HCEC 1CT (cell line): ENCODE measurements around the gene ARL14EP.

Experiments
- DNase-seq: peaks from one replicate; pipeline ENCODE4 v3.0.0-alpha.2; 2017

The ARL14EP gene

DNA sequence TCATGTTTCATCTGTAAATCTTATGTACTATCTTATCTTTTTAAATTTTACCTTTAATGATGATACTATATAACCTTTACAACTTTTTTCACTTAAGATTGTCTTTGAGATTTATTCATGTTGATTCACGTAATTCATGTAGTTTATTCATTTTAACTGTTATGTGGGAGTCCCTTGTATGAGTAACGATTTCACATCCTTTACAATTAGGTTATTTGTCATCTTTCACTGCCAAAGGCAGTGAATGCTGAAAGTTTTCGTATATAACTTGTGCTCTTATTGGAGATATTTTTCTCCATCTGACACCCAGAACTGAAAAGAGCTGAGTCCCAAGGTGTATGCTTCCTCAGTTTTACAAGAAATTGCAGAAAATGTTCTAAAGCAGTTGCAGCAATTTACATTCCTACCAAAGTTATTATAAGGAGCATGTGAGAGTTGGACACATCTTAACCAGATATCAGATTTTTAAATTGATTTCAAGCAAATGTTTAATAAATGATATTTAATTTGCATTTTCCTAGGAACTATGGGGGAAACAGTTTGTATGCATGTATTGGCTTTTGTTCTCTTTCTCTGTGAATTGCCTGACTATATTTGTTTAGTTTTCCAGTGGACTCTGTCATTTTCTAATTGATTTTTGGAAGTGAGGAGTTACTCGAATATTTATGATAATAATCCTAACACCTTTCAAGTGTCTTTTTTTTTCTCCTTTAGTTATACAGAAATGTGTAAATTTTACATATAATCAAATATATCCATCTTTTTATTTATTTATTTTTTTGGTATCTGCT, 6.4 kb downstream of the ARL14EP start:
- no peak for DNase-seq

GRCh38 chr11:30333405-30333804, 10.5 kb downstream of the ARL14EP start:
- DNase-seq: no peak

- no peak for DNase-seq
Measured at GRCh38 chr11:30342736-30343166, 19.8 kb downstream of the ARL14EP start.

- no peak for DNase-seq
Measured at GRCh38 chr11:30344085-30344484, 21.2 kb downstream of the ARL14EP start.

DNA sequence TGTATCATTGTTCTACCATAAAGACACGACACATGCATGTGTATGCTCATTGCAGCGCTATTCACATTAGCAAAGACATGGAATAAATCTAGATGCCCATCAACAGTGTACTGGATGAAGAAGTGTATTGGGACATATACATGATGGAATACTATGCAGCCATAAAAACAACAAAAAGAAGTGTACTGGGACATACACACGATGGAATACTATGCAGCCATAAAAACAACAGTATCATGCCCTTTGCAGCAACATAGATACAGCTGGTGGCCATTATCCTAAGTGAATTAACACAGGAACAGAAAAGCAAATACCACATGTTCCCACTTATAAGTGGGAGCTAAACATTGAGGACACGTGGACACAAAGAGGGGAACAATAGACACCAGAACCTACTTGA, 22.7 kb downstream of the ARL14EP start:
- DNase-seq: no peak

GRCh38 chr11:30346068-30346688, 23.3 kb downstream of the ARL14EP start:
- peak; percentile 23 for DNase-seq

DNA sequence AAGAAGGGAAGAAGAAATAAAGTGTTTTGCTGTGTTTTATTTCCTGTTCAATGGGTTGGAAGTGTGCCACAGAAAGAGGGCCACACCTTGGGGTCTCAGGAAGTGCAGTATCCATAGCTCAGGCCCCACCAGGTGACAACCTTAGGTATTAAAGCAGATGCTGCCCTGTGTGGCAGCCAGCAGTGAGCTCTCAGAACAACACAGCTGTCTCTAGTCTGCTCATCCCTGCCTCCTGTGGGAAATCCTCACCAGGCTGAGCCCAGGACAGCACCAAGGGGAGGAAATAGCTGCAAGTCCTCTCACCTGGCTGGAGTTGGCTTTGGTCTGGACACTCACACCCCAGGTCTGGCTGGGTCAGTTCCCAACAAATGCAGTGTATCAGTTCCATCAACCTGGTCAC, 25.1 kb downstream of the ARL14EP start:
- no peak for DNase-seq

DNA sequence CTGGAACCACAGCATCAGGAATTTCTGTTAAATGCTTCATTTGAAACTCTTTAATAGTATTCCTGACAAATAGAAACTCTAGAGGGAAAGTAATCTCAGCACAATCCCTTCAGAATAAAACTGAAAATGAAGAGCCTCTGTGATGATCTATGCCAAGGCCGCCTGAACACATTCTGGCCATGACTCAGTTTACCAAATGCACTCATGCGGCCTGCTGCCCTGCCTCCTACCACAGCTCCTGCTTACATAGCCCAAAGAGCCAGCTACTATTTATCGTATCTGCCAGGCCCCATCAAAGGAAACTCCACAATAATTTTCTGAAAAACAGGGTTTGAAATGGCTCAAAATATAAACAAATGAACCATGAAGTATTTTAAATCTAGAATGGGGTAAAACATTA, 27.0 kb downstream of the ARL14EP start:
- DNase-seq: no peak

GRCh38 chr11:30350384-30350783, 27.5 kb downstream of the ARL14EP start:
- DNase-seq: no peak

- no peak for DNase-seq
Measured at GRCh38 chr11:30351061-30351460, 28.2 kb downstream of the ARL14EP start.

DNA sequence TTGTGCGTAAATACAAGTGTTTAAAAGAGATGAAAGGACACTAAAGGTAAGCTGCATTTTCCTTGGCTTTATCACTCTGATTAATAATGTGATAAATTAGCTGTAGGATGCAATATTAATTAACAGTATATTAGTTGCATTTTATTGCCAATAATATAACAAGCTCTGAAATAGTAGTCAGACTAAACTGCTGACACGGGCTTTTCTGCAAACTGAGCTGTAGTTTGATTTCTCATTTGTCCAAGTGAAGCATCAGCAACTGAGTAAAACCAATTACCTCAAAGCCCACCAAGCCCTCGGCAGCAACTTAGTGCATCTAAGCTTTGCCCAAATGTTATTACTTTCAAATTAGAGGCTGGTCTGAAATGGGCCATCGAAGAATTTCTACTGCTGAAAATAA, 33.5 kb downstream of the ARL14EP start:
- no peak for DNase-seq

GRCh38 chr11:30357872-30358271, 35.0 kb downstream of the ARL14EP start:
- no peak for DNase-seq

DNA sequence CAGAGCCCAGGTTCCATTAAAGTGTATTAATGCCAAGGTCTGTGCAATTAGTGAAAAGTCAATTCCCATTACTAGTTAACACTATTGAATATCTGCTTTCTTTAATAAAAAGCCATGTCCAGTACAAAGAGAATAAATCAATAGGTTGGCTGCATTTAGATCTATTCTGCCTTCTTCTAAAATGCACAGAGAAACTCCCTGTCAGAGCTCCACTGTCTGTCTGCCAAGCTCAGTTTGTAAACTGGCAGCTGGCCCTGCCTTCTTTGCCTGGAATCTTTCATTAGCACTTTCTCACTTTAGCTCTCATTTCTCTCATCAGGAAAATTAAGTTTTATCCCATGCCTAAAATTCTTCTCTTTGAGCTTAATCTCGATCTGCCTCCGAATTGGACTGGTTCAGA, 35.6 kb downstream of the ARL14EP start:
- DNase-seq: no peak

- DNase-seq: no peak
Measured at GRCh38 chr11:30360741-30361140, 37.8 kb downstream of the ARL14EP start.

GRCh38 chr11:30364139-30364836, 41.4 kb downstream of the ARL14EP start:
- no peak for DNase-seq

GRCh38 chr11:30364837-30365482, 42.1 kb downstream of the ARL14EP start:
- no peak for DNase-seq

GRCh38 chr11:30365793-30366517, 43.1 kb downstream of the ARL14EP start:
- no peak for DNase-seq

- DNase-seq: no peak
Measured at GRCh38 chr11:30368394-30368793, 45.5 kb downstream of the ARL14EP start.

DNA sequence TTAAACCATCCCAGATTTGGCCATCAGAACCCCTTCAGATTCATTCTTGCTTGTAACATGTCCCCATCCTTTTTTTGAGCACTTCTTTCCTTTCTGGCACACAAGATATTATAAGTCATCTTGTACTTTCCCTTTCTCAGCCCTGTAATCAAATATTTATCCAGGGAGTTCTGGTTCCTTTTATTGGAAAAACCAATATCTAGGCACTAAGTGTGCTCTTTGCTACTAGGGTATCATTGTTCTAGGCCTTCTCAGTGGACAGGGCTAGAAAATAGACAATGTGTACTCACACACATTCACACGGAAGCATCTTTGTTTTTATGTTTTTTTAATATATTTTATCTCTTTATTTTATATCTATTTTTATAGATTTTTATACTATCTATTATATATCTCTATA, 47.3 kb downstream of the ARL14EP start:
- no peak for DNase-seq

DNA sequence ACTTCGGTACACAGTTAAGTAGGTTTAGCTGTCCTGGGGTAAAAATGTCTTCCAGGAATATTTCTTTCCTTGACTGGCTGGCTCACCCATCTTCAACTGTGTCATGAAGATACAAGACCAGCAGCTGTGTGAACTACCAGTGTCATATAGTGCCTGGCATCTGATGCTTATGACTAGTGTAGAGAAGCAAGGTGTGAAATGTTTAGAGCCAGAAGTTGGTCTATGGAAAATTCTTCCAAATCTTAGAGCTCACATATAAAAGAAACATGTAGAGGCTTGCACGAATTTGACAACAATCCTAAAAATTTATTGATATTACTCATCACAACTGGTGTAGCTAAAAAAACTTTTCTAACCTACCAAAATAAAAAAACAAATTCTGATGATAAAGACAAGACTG, 54.4 kb downstream of the ARL14EP start:
- DNase-seq: no peak

GRCh38 chr11:30380846-30381245, 57.9 kb downstream of the ARL14EP start:
- no peak for DNase-seq

DNA sequence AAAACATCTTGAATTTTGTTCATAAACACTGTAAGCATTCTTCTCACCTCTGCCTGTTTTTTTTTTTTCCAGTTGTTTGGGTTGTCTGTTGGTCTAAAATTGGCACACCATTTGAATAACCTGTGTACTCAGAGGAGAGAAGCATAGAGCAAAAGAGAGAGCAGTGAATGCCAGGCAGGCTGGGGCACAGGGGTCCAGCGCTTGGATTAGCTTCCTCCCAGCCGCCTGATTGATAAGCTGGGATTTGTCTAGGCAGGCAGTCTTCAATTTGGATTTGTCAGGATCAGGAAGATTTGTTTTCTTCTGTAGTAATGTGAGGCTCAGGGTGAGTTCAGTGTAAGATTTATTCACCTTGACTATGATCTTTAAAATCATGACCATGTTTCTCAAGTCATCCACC, 59.0 kb downstream of the ARL14EP start:
- no peak for DNase-seq
